HepG2 (cell line): ENCODE measurements around the gene TRABD. TPM values are rescaled to one million over a fixed set of nuclear protein-coding genes. Genes with fewer than 3 reads are reported as not detected.

Experiments used
- EEA1 ChIP-seq: sonication (generic); formaldehyde crosslinking; IDR thresholded peaks from 2 replicates; pipeline ENCODE4 v1.5.1; 2020; ENCODE audit warnings: mild to moderate bottlenecking, missing genetic modification reagents, borderline replicate concordance
- GFI1 ChIP-seq: sonication (generic); formaldehyde crosslinking; IDR thresholded peaks from 2 replicates; pipeline ENCODE4 v1.5.0; 2020; ENCODE audit warnings: missing genetic modification reagents, mild to moderate bottlenecking, borderline replicate concordance
- HNRNPL ChIP-seq: fragments of 200-400 bp; formaldehyde crosslinking; IDR thresholded peaks from 2 replicates; pipeline ENCODE4 v1.6.1; 2017; ENCODE audit warnings: mild to moderate bottlenecking, low read depth, low read length
- HOXA3 ChIP-seq: sonication (generic); formaldehyde crosslinking; IDR thresholded peaks from 2 replicates; pipeline ENCODE4 v1.5.0; 2020; ENCODE audit warnings: missing genetic modification reagents
- REPIN1 ChIP-seq: sonication (generic); formaldehyde crosslinking; IDR thresholded peaks from 2 replicates; pipeline ENCODE4 v1.8.0; 2022; ENCODE audit warnings: missing genetic modification reagents, low read depth, mild to moderate bottlenecking, borderline replicate concordance
- SPEN ChIP-seq: sonication (generic); formaldehyde crosslinking; IDR thresholded peaks from 2 replicates; pipeline ENCODE4 v1.5.1; 2020; ENCODE audit warnings: low read depth, mild to moderate bottlenecking, missing genetic modification reagents
- UBTF ChIP-seq: sonication (generic); formaldehyde crosslinking; IDR thresholded peaks from 2 replicates; pipeline ENCODE4 v1.4.0; 2020; ENCODE audit warnings: mild to moderate bottlenecking, missing genetic modification reagents
- ZNF367 ChIP-seq: sonication (generic); formaldehyde crosslinking; IDR thresholded peaks from 2 replicates; pipeline ENCODE4 v1.4.0; 2020; ENCODE audit warnings: missing genetic modification reagents, borderline replicate concordance
- ZNF768 ChIP-seq: sonication (generic); formaldehyde crosslinking; IDR thresholded peaks from 2 replicates; pipeline ENCODE4 v1.4.0; 2020; ENCODE audit warnings: missing genetic modification reagents
- polyA plus RNA-seq, 8 experiments: library from polyadenylated mRNA; depleted of rRNA in 3 of 8; stranded (reverse) in 7 of 8; unstranded in 1 of 8; fragments of >200 nt; fragmentation: Illumina TruSeq in 4 of 8; extraction: Trizol in 4 of 8; gene quantifications; 2 replicates each; pipeline versions ENCODE4 v1.2.1 to v1.2.3, GENCODE V29; 2011 to 2016; ENCODE audit warnings: low read depth in 4 of 8, missing spikeins in 1 of 8, mixed read lengths in 1 of 8; ENCODE audit not compliant: insufficient read depth in 1 of 8
- total RNA-seq, 5 experiments: library from RNA; depleted of rRNA; stranded (reverse); fragments of >200 nt; fragmentation: Illumina TruSeq; extraction: Trizol; gene quantifications; 2 replicates each; pipeline ENCODE4 v1.2.3, GENCODE V29; 2016; ENCODE audit warnings: low read depth in 1 of 5
- TF ChIP-seq, protein P1 (sequence below): sonication (generic); formaldehyde crosslinking; IDR thresholded peaks from 2 replicates; pipeline ENCODE4 v1.4.0; 2020; ENCODE audit warnings: missing genetic modification reagents
- TF ChIP-seq, protein P2 (sequence below): IDR thresholded peaks from 2 replicates; pipeline ENCODE4 v1.6.1; 2016; ENCODE audit warnings: low read depth, missing genetic modification reagents, missing compliant biosample characterization
- TF ChIP-seq, protein P3 (sequence below): sonication (generic); formaldehyde crosslinking; conservative IDR thresholded peaks from 2 replicates; pipeline ENCODE4 v1.8.0; 2022; ENCODE audit warnings: mild to moderate bottlenecking, moderate library complexity, missing genetic modification reagents

Gene TRABD
- total and polyA plus RNA-seq, 2 of the 13 experiments (the other 11 are each of a cell fraction or from before 2014, with no cell fraction given), result 21.5 to 28.9 TPM

- TF ChIP-seq, protein P1, sequence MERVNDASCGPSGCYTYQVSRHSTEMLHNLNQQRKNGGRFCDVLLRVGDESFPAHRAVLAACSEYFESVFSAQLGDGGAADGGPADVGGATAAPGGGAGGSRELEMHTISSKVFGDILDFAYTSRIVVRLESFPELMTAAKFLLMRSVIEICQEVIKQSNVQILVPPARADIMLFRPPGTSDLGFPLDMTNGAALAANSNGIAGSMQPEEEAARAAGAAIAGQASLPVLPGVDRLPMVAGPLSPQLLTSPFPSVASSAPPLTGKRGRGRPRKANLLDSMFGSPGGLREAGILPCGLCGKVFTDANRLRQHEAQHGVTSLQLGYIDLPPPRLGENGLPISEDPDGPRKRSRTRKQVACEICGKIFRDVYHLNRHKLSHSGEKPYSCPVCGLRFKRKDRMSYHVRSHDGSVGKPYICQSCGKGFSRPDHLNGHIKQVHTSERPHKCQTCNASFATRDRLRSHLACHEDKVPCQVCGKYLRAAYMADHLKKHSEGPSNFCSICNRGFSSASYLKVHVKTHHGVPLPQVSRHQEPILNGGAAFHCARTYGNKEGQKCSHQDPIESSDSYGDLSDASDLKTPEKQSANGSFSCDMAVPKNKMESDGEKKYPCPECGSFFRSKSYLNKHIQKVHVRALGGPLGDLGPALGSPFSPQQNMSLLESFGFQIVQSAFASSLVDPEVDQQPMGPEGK, result 0 out of 2 replicates have a peak, but pooled peaks have one; percentile 27
- TF ChIP-seq ZNF768 (CRISPR knock-in tag) (peak; percentile 38; the same call in 1 of the 2 replicates), HOXA3 (CRISPR knock-in tag) (peak; percentile 50; the same call in 1 of the 2 replicates), SPEN (peak; percentile 41; the same call in 1 of the 2 replicates), HNRNPL (peak; percentile 63; the same call in 1 of the 2 replicates), UBTF (CRISPR knock-in tag) (peak; percentile 75), EEA1 (CRISPR knock-in tag) (0 out of 2 replicates have a peak, but pooled peaks have one; percentile 46), GFI1 (CRISPR knock-in tag) (no peak), REPIN1 (CRISPR knock-in tag) (peak; percentile 32; the same call in 1 of the 2 replicates), ZNF367 (no peak)
- TF ChIP-seq, protein P2, sequence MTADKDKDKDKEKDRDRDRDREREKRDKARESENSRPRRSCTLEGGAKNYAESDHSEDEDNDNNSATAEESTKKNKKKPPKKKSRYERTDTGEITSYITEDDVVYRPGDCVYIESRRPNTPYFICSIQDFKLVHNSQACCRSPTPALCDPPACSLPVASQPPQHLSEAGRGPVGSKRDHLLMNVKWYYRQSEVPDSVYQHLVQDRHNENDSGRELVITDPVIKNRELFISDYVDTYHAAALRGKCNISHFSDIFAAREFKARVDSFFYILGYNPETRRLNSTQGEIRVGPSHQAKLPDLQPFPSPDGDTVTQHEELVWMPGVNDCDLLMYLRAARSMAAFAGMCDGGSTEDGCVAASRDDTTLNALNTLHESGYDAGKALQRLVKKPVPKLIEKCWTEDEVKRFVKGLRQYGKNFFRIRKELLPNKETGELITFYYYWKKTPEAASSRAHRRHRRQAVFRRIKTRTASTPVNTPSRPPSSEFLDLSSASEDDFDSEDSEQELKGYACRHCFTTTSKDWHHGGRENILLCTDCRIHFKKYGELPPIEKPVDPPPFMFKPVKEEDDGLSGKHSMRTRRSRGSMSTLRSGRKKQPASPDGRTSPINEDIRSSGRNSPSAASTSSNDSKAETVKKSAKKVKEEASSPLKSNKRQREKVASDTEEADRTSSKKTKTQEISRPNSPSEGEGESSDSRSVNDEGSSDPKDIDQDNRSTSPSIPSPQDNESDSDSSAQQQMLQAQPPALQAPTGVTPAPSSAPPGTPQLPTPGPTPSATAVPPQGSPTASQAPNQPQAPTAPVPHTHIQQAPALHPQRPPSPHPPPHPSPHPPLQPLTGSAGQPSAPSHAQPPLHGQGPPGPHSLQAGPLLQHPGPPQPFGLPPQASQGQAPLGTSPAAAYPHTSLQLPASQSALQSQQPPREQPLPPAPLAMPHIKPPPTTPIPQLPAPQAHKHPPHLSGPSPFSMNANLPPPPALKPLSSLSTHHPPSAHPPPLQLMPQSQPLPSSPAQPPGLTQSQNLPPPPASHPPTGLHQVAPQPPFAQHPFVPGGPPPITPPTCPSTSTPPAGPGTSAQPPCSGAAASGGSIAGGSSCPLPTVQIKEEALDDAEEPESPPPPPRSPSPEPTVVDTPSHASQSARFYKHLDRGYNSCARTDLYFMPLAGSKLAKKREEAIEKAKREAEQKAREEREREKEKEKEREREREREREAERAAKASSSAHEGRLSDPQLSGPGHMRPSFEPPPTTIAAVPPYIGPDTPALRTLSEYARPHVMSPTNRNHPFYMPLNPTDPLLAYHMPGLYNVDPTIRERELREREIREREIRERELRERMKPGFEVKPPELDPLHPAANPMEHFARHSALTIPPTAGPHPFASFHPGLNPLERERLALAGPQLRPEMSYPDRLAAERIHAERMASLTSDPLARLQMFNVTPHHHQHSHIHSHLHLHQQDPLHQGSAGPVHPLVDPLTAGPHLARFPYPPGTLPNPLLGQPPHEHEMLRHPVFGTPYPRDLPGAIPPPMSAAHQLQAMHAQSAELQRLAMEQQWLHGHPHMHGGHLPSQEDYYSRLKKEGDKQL, result no peak
- TF ChIP-seq, protein P3, sequence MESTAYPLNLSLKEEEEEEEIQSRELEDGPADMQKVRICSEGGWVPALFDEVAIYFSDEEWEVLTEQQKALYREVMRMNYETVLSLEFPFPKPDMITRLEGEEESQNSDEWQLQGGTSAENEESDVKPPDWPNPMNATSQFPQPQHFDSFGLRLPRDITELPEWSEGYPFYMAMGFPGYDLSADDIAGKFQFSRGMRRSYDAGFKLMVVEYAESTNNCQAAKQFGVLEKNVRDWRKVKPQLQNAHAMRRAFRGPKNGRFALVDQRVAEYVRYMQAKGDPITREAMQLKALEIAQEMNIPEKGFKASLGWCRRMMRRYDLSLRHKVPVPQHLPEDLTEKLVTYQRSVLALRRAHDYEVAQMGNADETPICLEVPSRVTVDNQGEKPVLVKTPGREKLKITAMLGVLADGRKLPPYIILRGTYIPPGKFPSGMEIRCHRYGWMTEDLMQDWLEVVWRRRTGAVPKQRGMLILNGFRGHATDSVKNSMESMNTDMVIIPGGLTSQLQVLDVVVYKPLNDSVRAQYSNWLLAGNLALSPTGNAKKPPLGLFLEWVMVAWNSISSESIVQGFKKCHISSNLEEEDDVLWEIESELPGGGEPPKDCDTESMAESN (CRISPR knock-in tag), result 0 out of 2 replicates have a peak, but pooled peaks have one; percentile 34
Observed at GRCh38 chr22:50151571-50152537, 33.9 kb upstream of the TRABD start (continued).
